Tibial artery (tissue), 4 donors: Measurements from ENCODE around the gene PAH.

Experiments used
- DNase-seq, 2 donors: peaks; one replicate each; pipeline ENCODE4 v3.0.0-alpha.2; 2019
- H3K27ac ChIP-seq, 2 donors: fragments of 200-600 bp; sonication (generic) in 1 of 2; 1 replicate in 1 of 2; 2 replicates in 1 of 2; pipeline ENCODE4 v1.5.1; 2018 to 2019; ENCODE audit warnings: mild to moderate bottlenecking in 1 of 2
- H3K27me3 ChIP-seq, 2 donors: fragments of 200-600 bp; sonication (generic) in 1 of 2; one replicate each; pipeline versions ENCODE4 v1.5.1 to v1.6.0; 2016 to 2019
- H3K36me3 ChIP-seq, 3 donors: fragments of 200-600 bp; sonication (generic) in 2 of 3; one replicate each; pipeline ENCODE4 v1.5.1; 2016 to 2019; ENCODE audit warnings: mild to moderate bottlenecking in 2 of 3
- H3K4me1 ChIP-seq, 4 donors: fragments of 200-600 bp; sonication (generic) in 2 of 4; 1 replicate in 3 of 4; 2 replicates in 1 of 4; pipeline ENCODE4 v1.5.1; 2016 to 2019
- H3K4me3 ChIP-seq, 2 donors: fragments of 200-600 bp; sonication (generic) in 1 of 2; 1 replicate in 1 of 2; 2 replicates in 1 of 2; pipeline ENCODE4 v1.5.1; 2018 to 2019; ENCODE audit warnings: mild to moderate bottlenecking in 2 of 2
- H3K9me3 ChIP-seq, 3 donors: fragments of 200-600 bp; sonication (generic) in 1 of 3; one replicate each; pipeline ENCODE4 v1.5.1; 2016 to 2019
- intact Hi-C: fragments of 100-400 bp; cut with DNase I; formaldehyde crosslinking; loops from one replicate; pipeline ENCODE4 v1.15.0; 2023; ENCODE audit warnings: low total_unique reads
- TF ChIP-seq, protein P1 (sequence below), 2 experiments: fragments of 200-600 bp in 1 of 2; fragments of 450-650 bp in 1 of 2; IDR thresholded peaks; one replicate each; pipeline ENCODE4 v1.5.1; 2017 to 2019; ENCODE audit warnings: antibody characterized with exemption in 2 of 2, mild to moderate bottlenecking in 1 of 2, moderate library complexity in 1 of 2

The PAH gene

DNA sequence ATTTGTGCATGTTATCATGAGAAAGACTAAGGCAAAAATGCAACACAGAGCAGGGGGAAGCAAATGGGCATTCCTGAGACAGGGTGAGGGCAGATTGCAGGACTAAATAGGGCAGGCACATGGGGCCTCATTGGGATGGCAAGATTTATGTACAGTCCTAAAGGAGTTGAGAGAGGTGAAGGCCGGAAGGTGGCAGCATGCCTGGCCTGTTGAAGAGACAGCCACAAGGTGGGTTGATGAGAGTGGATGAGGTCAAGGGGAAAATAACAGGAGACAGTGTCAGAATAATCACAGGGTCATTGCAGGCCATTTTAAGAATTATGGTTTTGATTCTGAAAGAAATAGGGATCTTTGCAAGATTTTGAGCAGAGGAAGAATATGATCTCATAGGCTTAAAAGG lies 21.0 kb downstream of the PAH start:
- no peaks in the 10 kb centered on the region for H3K9me3 ChIP-seq
- DNase-seq, result no peak
- H3K36me3 ChIP-seq, result no peaks in the 10 kb centered on the region
- no peak overlapping the region for H3K4me3 ChIP-seq
- no peak overlapping the region for H3K27ac ChIP-seq
- TF ChIP-seq, protein P1, sequence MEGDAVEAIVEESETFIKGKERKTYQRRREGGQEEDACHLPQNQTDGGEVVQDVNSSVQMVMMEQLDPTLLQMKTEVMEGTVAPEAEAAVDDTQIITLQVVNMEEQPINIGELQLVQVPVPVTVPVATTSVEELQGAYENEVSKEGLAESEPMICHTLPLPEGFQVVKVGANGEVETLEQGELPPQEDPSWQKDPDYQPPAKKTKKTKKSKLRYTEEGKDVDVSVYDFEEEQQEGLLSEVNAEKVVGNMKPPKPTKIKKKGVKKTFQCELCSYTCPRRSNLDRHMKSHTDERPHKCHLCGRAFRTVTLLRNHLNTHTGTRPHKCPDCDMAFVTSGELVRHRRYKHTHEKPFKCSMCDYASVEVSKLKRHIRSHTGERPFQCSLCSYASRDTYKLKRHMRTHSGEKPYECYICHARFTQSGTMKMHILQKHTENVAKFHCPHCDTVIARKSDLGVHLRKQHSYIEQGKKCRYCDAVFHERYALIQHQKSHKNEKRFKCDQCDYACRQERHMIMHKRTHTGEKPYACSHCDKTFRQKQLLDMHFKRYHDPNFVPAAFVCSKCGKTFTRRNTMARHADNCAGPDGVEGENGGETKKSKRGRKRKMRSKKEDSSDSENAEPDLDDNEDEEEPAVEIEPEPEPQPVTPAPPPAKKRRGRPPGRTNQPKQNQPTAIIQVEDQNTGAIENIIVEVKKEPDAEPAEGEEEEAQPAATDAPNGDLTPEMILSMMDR (IDR thresholded peaks at IDR 0.05), result no peak
- no peaks in the 10 kb centered on the region for H3K4me1 ChIP-seq
- intact Hi-C loops, result no loop called here
- H3K27me3 ChIP-seq, result no peaks in the 10 kb centered on the region

DNA sequence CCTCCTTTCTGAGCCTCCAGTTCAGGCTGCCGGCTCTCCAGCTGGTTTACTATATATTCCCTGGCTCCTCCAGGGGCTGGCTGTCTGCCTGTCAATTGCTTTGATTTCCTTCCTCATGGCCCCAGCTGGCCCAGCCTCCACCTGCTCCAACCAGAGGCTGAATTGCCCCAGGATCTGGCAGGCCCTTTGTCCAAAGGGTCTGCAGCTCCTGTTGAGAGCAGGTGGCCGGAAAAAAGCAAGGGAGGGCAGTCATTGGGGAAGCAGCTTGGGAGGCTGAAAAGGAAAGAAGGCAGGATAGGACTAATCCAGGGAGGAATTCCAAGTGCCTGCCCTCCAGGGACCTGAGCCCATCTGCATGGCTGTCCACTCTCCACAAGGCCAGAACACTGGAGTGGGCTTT lies 25.3 kb downstream of the PAH start:
- TF ChIP-seq, protein P1 (IDR thresholded peaks at IDR 0.05), result no peak
- H3K9me3 ChIP-seq, result no peaks in the 10 kb centered on the region
- H3K27me3 ChIP-seq, result no peaks in the 10 kb centered on the region
- intact Hi-C loops, result no loop called here
- no peak overlapping the region for H3K27ac ChIP-seq
- no peak for DNase-seq
- no peak overlapping the region for H3K4me3 ChIP-seq
- H3K4me1 ChIP-seq, result no peaks in the 10 kb centered on the region
- no peaks in the 10 kb centered on the region for H3K36me3 ChIP-seq

DNA sequence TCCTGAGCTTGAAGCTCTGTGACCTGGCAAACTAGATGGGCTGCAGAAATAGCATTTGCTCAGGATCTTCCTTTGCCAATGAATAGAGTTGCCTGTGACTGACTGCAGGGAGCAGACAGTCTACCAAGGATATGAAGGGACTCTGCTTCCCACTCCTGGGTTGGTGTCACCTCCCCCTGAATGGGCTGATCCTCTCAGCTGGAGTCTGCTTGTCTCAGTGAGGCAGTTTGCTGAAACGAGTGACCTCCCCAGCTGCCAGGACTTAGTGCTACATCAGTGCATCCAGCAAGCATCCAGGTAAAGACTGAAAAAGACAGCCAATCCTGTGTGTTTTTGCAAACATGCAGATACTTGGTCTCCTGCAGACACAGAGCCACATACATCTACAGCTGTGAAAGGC lies 28.5 kb downstream of the PAH start:
- TF ChIP-seq, protein P1 (IDR thresholded peaks at IDR 0.05), result no peak
- H3K9me3 ChIP-seq, result no peaks in the 10 kb centered on the region
- H3K4me3 ChIP-seq, result no peak overlapping the region
- H3K4me1 ChIP-seq, result no peaks in the 10 kb centered on the region
- H3K36me3 ChIP-seq, result no peaks in the 10 kb centered on the region
- no peak overlapping the region for H3K27ac ChIP-seq
- peaks cover 0 to 12% of the 10 kb centered on the region in 2 donors for H3K27me3 ChIP-seq
- no peak for DNase-seq
- intact Hi-C loops, result loop anchor here (10.0 kb wide), 1 partner anchor 666 kb away; no protein-coding TSS in a partner anchor

DNA sequence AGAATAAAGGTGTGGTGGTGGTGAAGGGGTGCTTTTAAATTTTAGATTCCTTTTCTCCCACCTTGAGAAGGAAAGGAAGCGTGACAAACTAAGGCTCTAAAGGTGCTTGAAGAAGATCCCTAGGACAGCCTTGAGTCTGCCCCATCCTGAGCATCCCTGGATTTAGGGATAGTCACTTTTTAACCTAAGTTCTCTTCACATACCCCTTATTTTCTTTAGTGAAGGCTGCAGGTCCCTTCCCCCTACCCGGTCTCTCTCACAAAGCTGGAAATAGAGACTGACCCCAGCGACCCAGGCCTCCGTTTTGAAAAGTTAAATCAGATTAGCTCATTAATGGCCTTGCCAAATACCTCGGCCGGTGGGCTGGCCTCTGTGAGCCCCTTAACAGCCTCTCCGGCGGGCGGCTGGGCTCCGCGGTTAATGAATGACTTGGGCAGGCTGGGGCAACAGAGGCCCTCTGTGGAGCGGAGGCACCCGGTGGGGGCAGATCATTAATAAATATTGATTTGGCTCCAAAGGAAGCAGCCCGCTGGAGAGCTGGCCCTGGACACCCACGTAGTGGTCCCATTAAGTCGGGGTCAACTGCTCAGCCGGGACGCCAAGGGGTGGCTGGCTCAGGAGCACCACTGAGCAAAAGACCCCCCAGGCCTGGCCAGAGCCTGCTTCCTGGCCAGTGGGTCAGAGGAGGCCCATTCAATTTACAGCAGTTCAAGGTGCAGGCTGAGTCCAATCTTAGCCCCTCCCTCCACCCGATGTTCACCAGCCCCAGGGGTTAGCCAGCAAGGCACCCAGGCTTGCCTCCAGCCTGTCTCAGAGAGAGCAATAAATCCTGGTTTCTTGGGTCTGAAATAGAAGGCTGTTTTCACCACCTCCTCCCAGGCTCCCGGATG lies 31.8 kb downstream of the PAH start:
- Histone ChIP-seq H3K27ac (no peak overlapping the region), H3K4me3 (no peak overlapping the region), H3K4me1 (no peaks in the 10 kb centered on the region), H3K27me3 (peaks cover 0 to 12% of the 10 kb centered on the region in 2 donors), H3K9me3 (no peaks in the 10 kb centered on the region), H3K36me3 (no peaks in the 10 kb centered on the region)
- DNase-seq, result no peak
- intact Hi-C loops, result loop anchor here (10.0 kb wide), 1 partner anchor 670 kb away; no protein-coding TSS in a partner anchor
- TF ChIP-seq, protein P1 (IDR thresholded peaks at IDR 0.05), result no peak

DNA sequence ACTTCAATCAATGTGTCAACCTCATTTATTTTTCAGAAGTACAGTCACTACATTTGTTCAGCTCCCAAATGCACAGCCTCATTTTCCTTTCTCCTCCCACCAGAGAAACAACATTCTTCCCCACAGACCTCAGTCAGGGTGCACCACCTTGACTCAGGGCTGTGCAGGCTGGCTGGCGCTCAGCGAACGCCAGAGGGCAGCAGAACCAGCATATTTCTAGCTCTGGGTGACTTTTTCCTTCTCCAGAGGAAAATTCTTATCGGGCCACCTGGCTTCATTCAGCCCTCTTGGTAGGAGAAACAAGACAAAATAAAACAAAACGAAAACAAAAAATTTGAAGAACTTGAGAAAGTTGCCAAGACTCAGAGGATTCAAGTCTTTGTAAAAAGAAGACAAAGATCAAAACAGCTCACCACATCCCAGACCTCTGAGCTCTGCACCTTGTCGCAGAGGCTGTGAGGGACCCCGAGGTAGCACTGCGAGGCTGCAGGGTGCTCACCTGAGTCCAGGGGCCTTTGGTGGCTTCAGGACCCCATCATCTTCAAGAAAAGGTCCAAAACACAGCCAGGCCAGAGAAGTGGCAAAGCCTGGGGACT lies 33.7 kb downstream of the PAH start:
- Histone ChIP-seq H3K9me3 (no peaks in the 10 kb centered on the region), H3K27me3 (peaks cover 0 to 12% of the 10 kb centered on the region in 2 donors), H3K36me3 (no peaks in the 10 kb centered on the region), H3K27ac (no peak overlapping the region), H3K4me3 (no peak overlapping the region), H3K4me1 (no peaks in the 10 kb centered on the region)
- DNase-seq, result peak in 1 of 2 donors; percentile 38
- TF ChIP-seq, protein P1 (IDR thresholded peaks at IDR 0.05), result peak in 1 of 2 experiments; percentile 50
- intact Hi-C loops, result loop anchor here (10.0 kb wide), 1 partner anchor 671 kb away; no protein-coding TSS in a partner anchor
